OCI-LY3 (cell line): ENCODE data around the gene LRRC61.

Source experiments
- EZH2phosphoT487 ChIP-seq: fragments of 200-600 bp; shearing (Covaris generic); IDR thresholded peaks from 2 replicates; pipeline ENCODE4 v1.6.1; 2018; ENCODE audit warnings: antibody characterized with exemption, mixed run types, low read depth
- TF ChIP-seq, protein P1 (sequence below): fragments of 200-600, 300-600 bp; sonication (generic); IDR thresholded peaks from 2 replicates; pipeline ENCODE4 v1.5.1; 2014; ENCODE audit warnings: antibody characterized with exemption, low read length, low read depth

DNA sequence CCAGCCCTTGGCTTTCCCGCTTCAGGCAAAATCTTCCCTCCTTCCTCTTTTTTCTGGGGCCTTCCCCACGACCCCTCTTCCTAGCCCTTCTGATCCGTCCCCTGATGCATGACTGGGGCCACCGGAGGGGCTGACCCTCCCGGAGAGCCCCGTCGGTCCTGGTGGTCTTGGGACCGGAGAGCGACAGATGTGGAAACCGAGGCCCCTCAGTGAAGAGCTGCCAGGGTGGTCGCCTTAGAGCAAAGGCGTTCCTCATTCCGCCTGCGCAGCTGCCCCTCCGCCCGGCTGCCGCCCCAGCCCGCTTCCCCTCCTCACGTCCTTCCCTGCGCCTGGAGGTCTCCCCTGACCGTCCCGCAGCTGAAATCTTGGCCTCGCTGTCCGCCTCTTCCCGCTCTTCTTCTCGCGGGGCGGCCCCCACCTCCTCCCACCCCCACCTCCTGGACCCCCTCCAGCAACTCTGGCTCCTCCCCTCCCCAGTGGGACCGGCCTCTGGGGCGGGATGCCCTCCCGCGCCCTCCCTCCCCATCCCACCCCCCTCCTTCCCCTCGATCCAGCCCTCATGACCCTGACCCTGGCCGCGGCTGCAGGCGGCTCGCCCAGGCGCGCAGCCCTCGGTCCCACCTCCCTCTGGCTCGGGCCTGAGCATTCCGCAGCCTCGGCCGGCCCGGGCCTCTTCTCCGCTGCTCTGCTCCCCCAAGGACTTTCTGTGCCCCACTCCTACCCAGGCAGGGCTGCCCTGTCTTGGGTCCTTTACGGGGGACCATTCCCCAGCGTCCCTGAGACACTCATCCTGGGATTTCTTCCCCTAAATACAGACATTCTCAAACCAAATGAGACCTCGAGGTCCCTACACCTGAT, 18.3 kb downstream of the LRRC61 start, which contains the start of gene RARRES2:
- TF ChIP-seq, protein P1, sequence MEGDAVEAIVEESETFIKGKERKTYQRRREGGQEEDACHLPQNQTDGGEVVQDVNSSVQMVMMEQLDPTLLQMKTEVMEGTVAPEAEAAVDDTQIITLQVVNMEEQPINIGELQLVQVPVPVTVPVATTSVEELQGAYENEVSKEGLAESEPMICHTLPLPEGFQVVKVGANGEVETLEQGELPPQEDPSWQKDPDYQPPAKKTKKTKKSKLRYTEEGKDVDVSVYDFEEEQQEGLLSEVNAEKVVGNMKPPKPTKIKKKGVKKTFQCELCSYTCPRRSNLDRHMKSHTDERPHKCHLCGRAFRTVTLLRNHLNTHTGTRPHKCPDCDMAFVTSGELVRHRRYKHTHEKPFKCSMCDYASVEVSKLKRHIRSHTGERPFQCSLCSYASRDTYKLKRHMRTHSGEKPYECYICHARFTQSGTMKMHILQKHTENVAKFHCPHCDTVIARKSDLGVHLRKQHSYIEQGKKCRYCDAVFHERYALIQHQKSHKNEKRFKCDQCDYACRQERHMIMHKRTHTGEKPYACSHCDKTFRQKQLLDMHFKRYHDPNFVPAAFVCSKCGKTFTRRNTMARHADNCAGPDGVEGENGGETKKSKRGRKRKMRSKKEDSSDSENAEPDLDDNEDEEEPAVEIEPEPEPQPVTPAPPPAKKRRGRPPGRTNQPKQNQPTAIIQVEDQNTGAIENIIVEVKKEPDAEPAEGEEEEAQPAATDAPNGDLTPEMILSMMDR, result no peak
- no peak for TF ChIP-seq EZH2phosphoT487
